Activated CD4-positive, alpha-beta memory T cell treated with anti-CD3 and anti-CD28 coated beads, Interleukin-2, amount 10 ng/mL, durations not matched to agents 7 days and 5 days (primary cell): ENCODE results near the gene NBR1. TPM values are rescaled to one million over a fixed set of nuclear protein-coding genes. Genes with fewer than 3 reads are reported as not detected.
A peak's percentile ranks its signal among the peaks of the same experiment; 100 is the strongest.

Source experiments
- CTCF ChIA-PET: fragments of 350-600 bp; sonication (Branson Sonifier 250); formaldehyde crosslinking; loops from one replicate; lab custom pipeline; 2021; ENCODE audit warnings: antibody characterized with exemption, inconsistent platforms; lab: Charles Lee
- POLR2A ChIA-PET: fragments of 350-600 bp; sonication (Branson Sonifier 250); formaldehyde crosslinking; loops from one replicate; lab custom pipeline; 2021; ENCODE audit warnings: antibody characterized with exemption; lab: Charles Lee
- DNase-seq: peaks from one replicate; pipeline ENCODE4 v3.0.0-alpha.2; 2020
- H3K27ac Mint-ChIP-seq: one replicate; pipeline ENCODE4 v1.8.0; 2021; ENCODE audit warnings: mild to moderate bottlenecking, mixed read lengths
- H3K27me3 Mint-ChIP-seq: one replicate; pipeline ENCODE4 v1.8.0; 2021; ENCODE audit warnings: mixed read lengths
- H3K36me3 Mint-ChIP-seq: one replicate; pipeline ENCODE4 v1.8.0; 2021; ENCODE audit warnings: low read depth, mixed read lengths
- H3K4me1 Mint-ChIP-seq: one replicate; pipeline ENCODE4 v1.8.0; 2021; ENCODE audit warnings: mixed read lengths
- H3K4me3 Mint-ChIP-seq: one replicate; pipeline ENCODE4 v1.8.0; 2021; ENCODE audit warnings: mild to moderate bottlenecking, mixed read lengths
- H3K9me3 Mint-ChIP-seq: one replicate; pipeline ENCODE4 v1.8.0; 2021; ENCODE audit warnings: mixed read lengths
- total RNA-seq, 2 experiments: library from RNA; stranded (reverse); gene quantifications; one replicate each; pipeline ENCODE4 v1.2.3, GENCODE V29; 2021

NBR1 gene
- total RNA-seq, 2 experiments from 2014 or later, result 68.1 to 69.8 TPM

GRCh38 chr17:43211123-43211479, 40.1 kb downstream of the NBR1 start:
- Mint-ChIP-seq H3K9me3 (no peaks in the 10 kb centered on the region), H3K36me3 (peaks cover 51% of the 10 kb centered on the region), H3K27me3 (no peaks in the 10 kb centered on the region), H3K4me3 (peak overlapping the region; percentile 81), H3K4me1 (peaks cover 31% of the 10 kb centered on the region), H3K27ac (peak overlapping the region; percentile 82)
- ChIA-PET CTCF (interaction anchor here (1.7 to 2.9 kb wide), 2 partner anchors 12 to 99 kb away, joined by 5 to 16 read pairs; no protein-coding TSS in a partner anchor), POLR2A (interaction anchor here (0.6 to 6.1 kb wide), 16 partner anchors 8 to 157 kb away, joined by 3 to 150 read pairs (median 8); partner anchors contain the start of genes BRCA1 and NBR1)
- DNase-seq, result no peak

DNA sequence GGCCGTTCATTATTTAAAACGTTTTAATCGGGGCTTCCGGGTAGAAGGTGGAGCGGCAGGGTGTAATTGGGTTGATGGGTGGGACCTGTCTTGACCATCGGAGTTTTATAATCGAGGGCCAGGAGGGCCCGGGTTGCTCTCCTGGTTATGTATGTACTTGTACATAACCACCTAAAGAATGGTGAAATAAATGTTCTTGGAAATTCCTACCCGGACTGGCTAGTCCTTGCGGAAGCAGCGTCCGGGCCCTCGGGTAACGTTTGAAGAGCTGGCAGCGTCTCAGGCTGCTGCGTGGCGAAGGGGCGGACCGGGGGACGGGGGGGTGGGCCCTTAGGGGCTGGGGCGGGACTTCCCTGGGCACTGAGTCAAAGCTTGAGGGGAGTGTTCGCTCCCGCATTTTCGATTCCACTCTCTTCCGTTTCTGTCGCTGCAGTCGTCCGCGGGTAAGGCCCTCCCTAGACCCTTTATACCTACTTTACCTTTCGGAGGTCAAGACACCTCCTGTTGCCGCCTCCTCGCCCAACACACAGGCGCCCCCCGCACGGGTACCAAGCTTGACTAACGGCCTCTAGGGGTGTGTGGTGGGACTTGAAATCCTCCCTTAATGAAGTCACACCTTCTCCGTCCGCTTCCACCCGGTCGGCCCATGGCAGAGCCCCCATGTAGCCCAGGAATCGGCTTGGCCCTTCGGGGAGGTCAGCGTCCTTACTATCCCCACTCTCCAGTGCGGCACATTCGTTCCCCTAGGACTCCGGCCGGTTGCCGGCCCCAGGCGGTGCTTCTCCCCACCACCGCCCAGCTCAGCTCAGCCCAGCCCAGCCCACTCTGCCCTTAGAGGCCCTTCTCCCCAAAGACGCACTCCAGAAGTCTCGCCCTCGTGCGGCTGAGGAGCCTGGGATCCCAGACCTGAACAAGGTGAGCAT, 40.7 kb downstream of the NBR1 start, which contains the start of gene TMEM106A:
TSS of gene TMEM106A (plus strand) at position 396 of the 923 bp plus-strand sequence. CDS start 1,167 bp downstream, outside the sequence.
- POLR2A ChIA-PET, result interaction anchor here (0.6 to 6.1 kb wide), 23 partner anchors 9 to 634 kb away, joined by 3 to 150 read pairs (median 6); partner anchors contain the start of genes BRCA1, NBR1, PSMC3IP and RPL27
- H3K9me3 Mint-ChIP-seq, result no peaks in the 10 kb centered on the region
- H3K4me1 Mint-ChIP-seq, result peaks cover 31% of the 10 kb centered on the region
- H3K36me3 Mint-ChIP-seq, result peaks cover 54% of the 10 kb centered on the region
- CTCF ChIA-PET, result interaction anchor here (1.0 to 2.9 kb wide), 4 partner anchors 12 to 272 kb away, joined by 3 to 16 read pairs (median 6); partner anchors contain the start of genes DHX8 and IFI35
- peak within 1 kb of the TSS; percentile 81 for H3K4me3 Mint-ChIP-seq
- peak within 1 kb of the TSS; percentile 82 for H3K27ac Mint-ChIP-seq
- DNase-seq, result peak; percentile 80
- H3K27me3 Mint-ChIP-seq, result no peaks in the 10 kb centered on the region

DNA sequence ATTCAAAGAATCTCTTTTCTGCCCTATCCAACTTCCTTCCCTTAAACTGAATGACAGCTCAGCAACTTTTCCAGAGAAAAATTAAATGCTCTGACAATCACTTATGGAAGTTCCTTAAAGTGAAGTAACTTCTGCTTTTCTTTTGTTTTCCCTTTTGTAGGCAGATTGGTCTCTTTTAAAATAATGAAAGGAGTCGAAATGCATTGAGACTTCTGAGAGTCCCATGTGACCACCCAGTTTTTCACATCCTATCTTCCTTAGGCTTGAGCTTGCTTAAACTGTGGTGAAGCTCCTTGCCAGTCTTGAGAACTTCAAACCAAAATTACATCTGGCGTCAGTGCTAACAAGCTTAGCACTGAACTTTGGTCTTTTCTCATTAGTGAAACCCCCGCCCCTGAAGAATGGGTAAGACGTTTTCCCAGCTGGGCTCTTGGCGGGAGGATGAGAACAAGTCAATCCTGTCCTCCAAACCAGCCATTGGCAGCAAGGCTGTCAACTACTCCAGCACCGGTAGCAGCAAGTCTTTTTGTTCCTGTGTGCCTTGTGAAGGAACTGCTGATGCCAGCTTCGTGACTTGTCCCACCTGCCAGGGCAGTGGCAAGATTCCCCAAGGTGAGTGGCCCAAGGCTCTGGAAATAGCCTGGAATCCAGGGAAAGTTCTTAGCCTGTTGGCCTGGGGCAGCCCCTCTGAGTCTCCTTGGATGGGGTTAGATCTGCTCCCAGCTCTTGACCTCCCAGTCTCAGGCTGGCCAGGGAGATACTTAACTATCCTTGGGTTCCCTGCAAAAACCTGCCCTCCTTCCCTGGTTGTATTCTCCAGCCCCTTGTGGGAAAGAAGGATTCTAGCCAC, 41.9 kb downstream of the NBR1 start:
- peak overlapping the region; percentile 81 for H3K4me3 Mint-ChIP-seq
- no peaks in the 10 kb centered on the region for H3K9me3 Mint-ChIP-seq
- peaks cover 59% of the 10 kb centered on the region for H3K36me3 Mint-ChIP-seq
- peak overlapping the region; percentile 82 for H3K27ac Mint-ChIP-seq
- H3K4me1 Mint-ChIP-seq, result peaks cover 35% of the 10 kb centered on the region
- POLR2A ChIA-PET, result interaction anchor here (1.2 to 6.1 kb wide), 16 partner anchors 9 to 214 kb away, joined by 3 to 150 read pairs (median 11); partner anchors contain the start of genes BRCA1, NBR1 and RPL27
- H3K27me3 Mint-ChIP-seq, result no peaks in the 10 kb centered on the region
- no peak for DNase-seq
- CTCF ChIA-PET, result interaction anchor here (1.1 to 2.9 kb wide), 4 partner anchors 13 to 206 kb away, joined by 3 to 16 read pairs (median 4); partner anchors contain the start of gene IFI35

DNA sequence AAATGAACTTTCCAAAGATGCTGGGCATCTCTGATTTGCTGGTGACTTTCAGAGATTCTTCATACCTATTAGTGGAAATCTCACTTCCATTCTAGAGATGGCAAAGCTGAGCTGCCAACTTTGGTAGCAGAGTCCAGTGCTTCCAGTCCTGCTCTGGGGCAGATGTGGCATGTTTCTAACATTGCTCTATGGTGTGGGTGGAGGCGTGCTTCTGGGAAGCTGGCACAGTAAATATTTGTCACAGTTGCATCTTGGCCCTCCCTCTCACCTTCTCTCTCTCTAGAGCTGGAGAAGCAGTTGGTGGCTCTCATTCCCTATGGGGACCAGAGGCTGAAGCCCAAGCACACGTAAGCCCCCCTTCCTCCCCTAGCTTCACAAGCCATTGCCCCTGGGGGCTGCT, 42.5 kb downstream of the NBR1 start:
- no peaks in the 10 kb centered on the region for H3K9me3 Mint-ChIP-seq
- H3K36me3 Mint-ChIP-seq, result peaks cover 55% of the 10 kb centered on the region
- peaks cover 36% of the 10 kb centered on the region for H3K4me1 Mint-ChIP-seq
- ChIA-PET POLR2A (interaction anchor here (0.9 to 6.1 kb wide), 8 partner anchors 12 to 215 kb away, joined by 3 to 150 read pairs (median 25); partner anchors contain the start of genes BRCA1, NBR1 and RPL27), CTCF (interaction anchor here (0.6 to 2.9 kb wide), 5 partner anchors 14 to 1412 kb away, joined by 3 to 16 read pairs (median 4); no protein-coding TSS in a partner anchor)
- no peaks in the 10 kb centered on the region for H3K27me3 Mint-ChIP-seq
- DNase-seq, result no peak
- peak overlapping the region; percentile 81 for H3K4me3 Mint-ChIP-seq
- H3K27ac Mint-ChIP-seq, result peak overlapping the region; percentile 16

- H3K4me1 Mint-ChIP-seq, result peaks cover 32% of the 10 kb centered on the region
- no peak for DNase-seq
- H3K36me3 Mint-ChIP-seq, result peaks cover 47% of the 10 kb centered on the region
- ChIA-PET CTCF (no interaction called here), POLR2A (interaction anchor here (1.2 to 8.8 kb wide), 2 partner anchors 100 to 145 kb away, joined by 5 to 74 read pairs; no protein-coding TSS in a partner anchor)
- no peak overlapping the region for H3K27ac Mint-ChIP-seq
- no peaks in the 10 kb centered on the region for H3K9me3 Mint-ChIP-seq
- no peak overlapping the region for H3K4me3 Mint-ChIP-seq
- no peaks in the 10 kb centered on the region for H3K27me3 Mint-ChIP-seq
Observed at GRCh38 chr17:43215341-43215740, 44.3 kb downstream of the NBR1 start.

GRCh38 chr17:43216369-43216761, 45.4 kb downstream of the NBR1 start:
- ChIA-PET POLR2A (interaction anchor here (1.2 to 8.8 kb wide), 2 partner anchors 99 to 144 kb away, joined by 5 to 74 read pairs; no protein-coding TSS in a partner anchor), CTCF (no interaction called here)
- H3K36me3 Mint-ChIP-seq, result peaks cover 40% of the 10 kb centered on the region
- H3K4me3 Mint-ChIP-seq, result no peak overlapping the region
- H3K9me3 Mint-ChIP-seq, result no peaks in the 10 kb centered on the region
- peaks cover 24% of the 10 kb centered on the region for H3K4me1 Mint-ChIP-seq
- no peaks in the 10 kb centered on the region for H3K27me3 Mint-ChIP-seq
- DNase-seq, result no peak
- no peak overlapping the region for H3K27ac Mint-ChIP-seq

DNA sequence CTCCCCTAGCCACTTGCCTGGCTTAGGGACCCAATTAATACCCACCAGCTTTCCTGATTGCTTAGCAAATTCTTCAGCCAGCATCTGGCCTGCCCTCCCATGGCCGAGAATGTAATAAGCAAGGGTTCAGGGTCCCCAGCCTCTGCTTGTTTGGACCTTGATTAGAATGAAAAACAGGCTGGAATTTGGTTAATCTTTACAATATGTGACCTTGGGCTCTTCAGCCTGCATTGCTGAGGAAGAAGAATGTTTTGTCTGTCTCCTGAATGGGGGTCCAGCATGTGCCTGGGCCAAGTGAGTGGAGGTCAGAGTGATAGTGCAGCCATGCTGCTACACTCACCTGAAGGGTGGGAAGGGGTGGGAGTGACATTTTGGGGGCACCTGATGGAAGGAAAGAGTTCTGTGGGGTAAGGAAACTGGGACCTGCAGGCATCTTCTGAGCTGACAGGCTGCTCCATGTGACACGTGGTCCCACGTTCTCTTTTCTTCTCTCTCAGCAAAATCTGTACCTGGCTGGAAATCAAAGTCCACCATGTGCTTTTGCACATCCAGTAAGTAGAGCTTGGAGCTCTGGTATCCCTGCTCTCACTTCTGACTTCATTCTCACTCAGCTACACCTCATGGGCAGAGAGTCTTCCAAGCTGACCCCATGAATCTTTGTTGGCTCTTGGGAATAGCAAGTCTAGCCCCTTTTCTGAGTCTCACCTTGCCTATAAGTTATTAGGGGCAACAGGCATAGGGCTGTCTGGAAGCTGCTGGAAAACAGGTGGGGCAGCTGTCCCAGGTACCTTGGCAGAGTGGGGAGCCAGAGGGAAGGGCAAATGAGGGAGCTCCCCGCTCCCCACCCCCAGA, 46.0 kb downstream of the NBR1 start:
- H3K4me3 Mint-ChIP-seq, result no peak overlapping the region
- H3K9me3 Mint-ChIP-seq, result no peaks in the 10 kb centered on the region
- H3K36me3 Mint-ChIP-seq, result peaks cover 40% of the 10 kb centered on the region
- CTCF ChIA-PET, result no interaction called here
- no peak overlapping the region for H3K27ac Mint-ChIP-seq
- H3K4me1 Mint-ChIP-seq, result peaks cover 24% of the 10 kb centered on the region
- no peaks in the 10 kb centered on the region for H3K27me3 Mint-ChIP-seq
- POLR2A ChIA-PET, result interaction anchor here (1.2 to 8.8 kb wide), 2 partner anchors 99 to 144 kb away, joined by 5 to 74 read pairs; no protein-coding TSS in a partner anchor
- DNase-seq, result no peak

DNA sequence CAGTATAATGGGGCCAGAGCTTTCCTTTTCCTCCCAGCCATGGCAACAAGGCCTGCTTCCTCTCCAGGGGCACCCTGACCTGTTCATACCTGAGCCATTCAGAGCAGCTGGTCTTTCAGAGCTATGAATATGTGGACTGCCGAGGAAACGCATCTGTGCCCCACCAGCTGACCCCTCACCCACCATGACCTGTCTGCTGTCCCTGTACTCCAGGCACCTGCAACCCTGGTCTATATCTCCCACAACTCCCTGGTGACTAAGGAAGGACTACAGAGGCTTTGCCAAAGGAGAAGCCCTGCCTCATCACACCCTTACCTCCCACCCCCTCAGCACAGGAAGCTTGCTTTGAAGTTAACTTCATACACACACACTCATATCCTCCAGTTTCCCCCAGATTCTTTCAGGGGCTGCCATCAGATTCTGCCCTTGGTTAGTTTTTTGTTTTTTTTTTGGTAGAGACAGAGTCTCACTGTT, 46.6 kb downstream of the NBR1 start:
- no peaks in the 10 kb centered on the region for H3K27me3 Mint-ChIP-seq
- DNase-seq, result no peak
- no peaks in the 10 kb centered on the region for H3K9me3 Mint-ChIP-seq
- H3K27ac Mint-ChIP-seq, result peak overlapping the region; percentile 19
- H3K4me1 Mint-ChIP-seq, result peaks cover 21% of the 10 kb centered on the region
- peaks cover 40% of the 10 kb centered on the region for H3K36me3 Mint-ChIP-seq
- no peak overlapping the region for H3K4me3 Mint-ChIP-seq
- POLR2A ChIA-PET, result interaction anchor here (8.8 kb wide), 1 partner anchor 98 kb away, joined by 74 read pairs; no protein-coding TSS in a partner anchor
- CTCF ChIA-PET, result no interaction called here

DNA sequence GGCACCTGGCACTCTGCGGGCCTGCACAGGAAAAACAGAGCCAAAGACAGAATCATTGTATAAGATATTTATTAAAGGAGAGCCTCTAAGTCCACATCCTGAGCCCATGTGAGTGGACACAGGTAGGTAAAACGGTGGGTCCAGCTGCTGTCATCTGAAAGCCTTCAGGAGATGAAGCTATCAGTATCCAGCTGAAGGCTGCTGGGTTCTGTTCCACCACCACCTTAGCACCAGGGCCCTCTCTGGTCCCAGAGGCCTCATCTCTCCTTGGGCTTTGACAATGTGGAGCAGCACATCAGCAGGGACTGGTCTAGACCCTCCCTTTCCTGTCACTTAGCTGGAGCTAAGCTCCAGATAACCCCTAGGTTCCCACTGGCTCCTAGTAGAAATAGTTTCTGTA, 48.0 kb downstream of the NBR1 start:
- H3K4me1 Mint-ChIP-seq, result peaks cover 8% of the 10 kb centered on the region
- no peaks in the 10 kb centered on the region for H3K9me3 Mint-ChIP-seq
- H3K4me3 Mint-ChIP-seq, result no peak overlapping the region
- no peaks in the 10 kb centered on the region for H3K27me3 Mint-ChIP-seq
- CTCF ChIA-PET, result interaction anchor here (0.5 kb wide), 1 partner anchor 361 kb away, joined by 3 read pairs; no protein-coding TSS in a partner anchor
- POLR2A ChIA-PET, result interaction anchor here (8.8 kb wide), 1 partner anchor 97 kb away, joined by 74 read pairs; no protein-coding TSS in a partner anchor
- H3K36me3 Mint-ChIP-seq, result peaks cover 35% of the 10 kb centered on the region
- DNase-seq, result no peak
- no peak overlapping the region for H3K27ac Mint-ChIP-seq

DNA sequence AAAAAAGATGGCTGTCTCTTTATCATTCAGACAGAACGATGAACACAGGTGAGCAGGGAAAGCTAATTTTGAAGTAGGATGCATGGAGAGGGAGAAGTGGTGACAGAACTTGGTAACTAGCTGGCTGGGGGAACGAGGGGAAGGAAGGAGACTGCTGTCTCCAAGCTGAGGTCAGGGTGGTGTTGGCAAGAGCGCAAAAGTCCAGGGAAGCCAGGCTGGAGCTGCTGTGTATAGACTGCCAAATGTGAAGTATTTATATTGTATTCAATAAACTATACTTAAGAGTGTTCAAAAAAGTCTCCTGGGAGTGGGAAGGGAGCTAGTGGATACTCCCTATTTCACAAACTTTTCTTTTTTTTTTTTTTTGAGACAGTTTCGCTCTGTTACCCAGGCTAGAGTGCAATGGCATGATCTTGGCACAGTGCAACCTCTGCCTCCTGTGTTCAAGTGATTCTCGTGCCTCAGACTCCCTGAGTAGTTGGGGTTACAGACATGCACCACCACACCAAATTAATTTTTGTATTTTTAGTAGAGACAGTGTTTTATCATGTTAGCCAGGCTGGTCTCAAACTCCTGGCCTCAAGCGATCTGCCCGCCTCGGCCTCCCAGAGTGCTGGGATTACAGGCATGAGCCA, 48.8 kb downstream of the NBR1 start:
- H3K9me3 Mint-ChIP-seq, result no peaks in the 10 kb centered on the region
- no peaks in the 10 kb centered on the region for H3K27me3 Mint-ChIP-seq
- DNase-seq, result no peak
- POLR2A ChIA-PET, result interaction anchor here (8.8 kb wide), 1 partner anchor 96 kb away, joined by 74 read pairs; no protein-coding TSS in a partner anchor
- no peak overlapping the region for H3K27ac Mint-ChIP-seq
- CTCF ChIA-PET, result interaction anchor here (0.7 kb wide), 1 partner anchor 657 kb away, joined by 4 read pairs; no protein-coding TSS in a partner anchor
- peaks cover 9% of the 10 kb centered on the region for H3K4me1 Mint-ChIP-seq
- H3K36me3 Mint-ChIP-seq, result peaks cover 39% of the 10 kb centered on the region
- H3K4me3 Mint-ChIP-seq, result no peak overlapping the region
